Skeletal muscle cell (primary cell): ENCODE data around the gene PIK3C2A.

Source experiments
- DNase-seq: peaks from one replicate; pipeline ENCODE4 v3.0.0-alpha.2; 2010; ENCODE audit warnings: low read depth
- H3K4me3 ChIP-seq: 2 replicates; pipeline ENCODE4 v1.5.1; 2011; ENCODE audit warnings: low read depth, mild to moderate bottlenecking, control low read depth, low read length, moderate library complexity

The PIK3C2A gene

GRCh38 chr11:17217401-17217800, 9.6 kb upstream of the PIK3C2A start:
- no peak overlapping the region for H3K4me3 ChIP-seq
- no peak for DNase-seq

GRCh38 chr11:17214338-17214737, 6.6 kb upstream of the PIK3C2A start:
- no peak for DNase-seq
- H3K4me3 ChIP-seq = no peak overlapping the region

- H3K4me3 ChIP-seq = no peak overlapping the region
- no peak for DNase-seq
Observed at GRCh38 chr11:17211286-17211685, 3.5 kb upstream of the PIK3C2A start.

- DNase-seq = no peak
- no peak overlapping the region for H3K4me3 ChIP-seq
Observed at GRCh38 chr11:17209939-17210245, 2.1 kb upstream of the PIK3C2A start.

GRCh38 chr11:17208257-17208999, 642 bp upstream of the PIK3C2A start:
- DNase-seq = no peak
- H3K4me3 ChIP-seq = peak overlapping the region; percentile 67

GRCh38 chr11:17206463-17206862, 1.3 kb downstream of the PIK3C2A start:
- no peak for DNase-seq
- peak overlapping the region; percentile 67 for H3K4me3 ChIP-seq

- no peak for DNase-seq
- H3K4me3 ChIP-seq = no peak overlapping the region
Observed at GRCh38 chr11:17197431-17197898, 10.3 kb downstream of the PIK3C2A start.

- no peak overlapping the region for H3K4me3 ChIP-seq
- DNase-seq = no peak
Observed at GRCh38 chr11:17188675-17189074, 19.1 kb downstream of the PIK3C2A start.

- H3K4me3 ChIP-seq = no peak overlapping the region
- DNase-seq = no peak
Observed at GRCh38 chr11:17186932-17187692, 20.7 kb downstream of the PIK3C2A start.

- no peak for DNase-seq
- no peak overlapping the region for H3K4me3 ChIP-seq
Observed at GRCh38 chr11:17185938-17186337, 21.8 kb downstream of the PIK3C2A start.

GRCh38 chr11:17184882-17185587, 22.8 kb downstream of the PIK3C2A start:
- DNase-seq = no peak
- no peak overlapping the region for H3K4me3 ChIP-seq

GRCh38 chr11:17183836-17184235, 23.9 kb downstream of the PIK3C2A start:
- H3K4me3 ChIP-seq = no peak overlapping the region
- no peak for DNase-seq

- no peak for DNase-seq
Observed at GRCh38 chr11:17179970-17180369, 27.8 kb downstream of the PIK3C2A start.

GRCh38 chr11:17173332-17173731, 34.5 kb downstream of the PIK3C2A start:
- DNase-seq = no peak

More at GRCh38 chr11:17179970-17180369, 27.8 kb downstream of the PIK3C2A start:
- H3K4me3 ChIP-seq = no peak overlapping the region

GRCh38 chr11:17171916-17172315, 35.9 kb downstream of the PIK3C2A start:
- no peak for DNase-seq

More at GRCh38 chr11:17173332-17173731, 34.5 kb downstream of the PIK3C2A start:
- H3K4me3 ChIP-seq = no peak overlapping the region

GRCh38 chr11:17171343-17171742, 36.4 kb downstream of the PIK3C2A start:
- no peak overlapping the region for H3K4me3 ChIP-seq
- no peak for DNase-seq

More at GRCh38 chr11:17171916-17172315, 35.9 kb downstream of the PIK3C2A start:
- no peak overlapping the region for H3K4me3 ChIP-seq

GRCh38 chr11:17169876-17170275, 37.9 kb downstream of the PIK3C2A start:
- DNase-seq = no peak

GRCh38 chr11:17165247-17165890, 42.4 kb downstream of the PIK3C2A start:
- no peak for DNase-seq
- H3K4me3 ChIP-seq = no peak overlapping the region

More at GRCh38 chr11:17169876-17170275, 37.9 kb downstream of the PIK3C2A start:
- no peak overlapping the region for H3K4me3 ChIP-seq

GRCh38 chr11:17164361-17165246, 43.2 kb downstream of the PIK3C2A start:
- no peak overlapping the region for H3K4me3 ChIP-seq
- no peak for DNase-seq
